Fibroblast of gingiva (primary cell): Measurements from ENCODE around the gene CYP2F1.
"Not testable (repeated sequence)": the region's sequence is repeated elsewhere in the genome, so short reads cannot be mapped to it uniquely, and the experiment has no call there.

Experiments
- DNase-seq: peaks from one replicate; pipeline ENCODE4 v3.0.0-alpha.2; 2011; ENCODE audit warnings: low read depth

Gene CYP2F1

DNA sequence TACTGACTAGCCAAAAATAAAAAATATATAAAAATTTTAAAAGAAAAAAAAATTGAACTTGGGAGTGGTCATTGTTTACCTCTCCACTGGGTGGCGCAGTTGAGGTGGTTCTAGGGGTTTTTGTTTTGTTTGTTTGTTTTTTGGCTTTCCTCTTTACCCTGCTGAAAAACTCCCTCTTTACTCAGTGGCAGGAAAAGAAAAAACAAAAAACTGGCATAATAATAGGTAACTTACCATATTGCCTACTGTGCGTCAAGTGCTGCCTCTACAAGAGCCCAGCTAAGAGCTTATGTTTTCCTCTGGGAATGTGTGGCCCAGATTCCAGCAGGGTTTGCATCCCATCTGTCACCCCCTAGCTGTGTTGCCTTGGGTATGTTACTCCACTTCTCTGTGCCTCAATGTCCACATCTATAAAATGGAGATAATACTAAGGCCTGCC is 12.6 kb downstream of the CYP2F1 start:
- DNase-seq, result not testable (repeated sequence)

DNA sequence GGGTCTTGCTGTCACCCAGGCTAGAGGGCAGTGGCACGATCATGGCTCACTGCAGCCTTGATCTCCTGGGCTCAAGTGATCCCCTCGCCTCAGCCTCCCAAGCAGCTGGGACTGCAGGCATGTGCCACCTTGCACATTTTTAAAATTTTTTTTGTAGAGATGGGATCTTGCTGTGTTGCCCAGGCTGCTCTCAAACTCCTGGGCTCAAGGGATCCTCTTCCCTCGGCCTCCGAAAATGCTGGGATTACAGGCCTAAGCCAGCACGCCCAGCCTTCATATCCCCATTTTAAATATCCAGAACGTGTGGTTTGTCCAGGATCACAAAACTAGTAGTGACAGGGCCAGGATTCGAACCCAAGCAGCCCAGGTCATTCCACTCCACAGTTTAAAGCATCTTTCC is 13.1 kb downstream of the CYP2F1 start:
- not testable (repeated sequence) for DNase-seq

DNA sequence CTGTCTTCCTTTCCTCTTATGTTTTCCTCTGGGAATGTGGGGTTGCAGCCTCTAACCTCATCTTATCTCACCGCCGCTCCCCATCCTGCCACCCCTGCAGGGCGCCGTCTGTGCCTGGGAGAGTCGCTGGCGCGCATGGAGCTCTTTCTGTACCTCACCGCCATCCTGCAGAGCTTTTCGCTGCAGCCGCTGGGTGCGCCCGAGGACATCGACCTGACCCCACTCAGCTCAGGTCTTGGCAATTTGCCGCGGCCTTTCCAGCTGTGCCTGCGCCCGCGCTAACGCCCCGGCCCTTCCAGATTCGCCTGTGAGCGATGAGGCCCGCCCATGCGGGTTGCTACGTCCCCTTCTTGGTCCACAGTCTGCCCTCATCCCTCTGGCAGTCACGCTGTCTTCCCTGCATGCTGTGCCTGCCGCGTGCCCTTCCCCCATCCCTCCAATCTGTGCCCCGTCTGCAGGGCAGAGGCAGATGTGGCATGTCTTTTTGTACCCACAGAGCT is 13.6 kb downstream of the CYP2F1 start:
- peak; percentile 34 for DNase-seq

- DNase-seq, result no peak
Measured at GRCh38 chr19:41128692-41129091, 14.5 kb downstream of the CYP2F1 start.

DNA sequence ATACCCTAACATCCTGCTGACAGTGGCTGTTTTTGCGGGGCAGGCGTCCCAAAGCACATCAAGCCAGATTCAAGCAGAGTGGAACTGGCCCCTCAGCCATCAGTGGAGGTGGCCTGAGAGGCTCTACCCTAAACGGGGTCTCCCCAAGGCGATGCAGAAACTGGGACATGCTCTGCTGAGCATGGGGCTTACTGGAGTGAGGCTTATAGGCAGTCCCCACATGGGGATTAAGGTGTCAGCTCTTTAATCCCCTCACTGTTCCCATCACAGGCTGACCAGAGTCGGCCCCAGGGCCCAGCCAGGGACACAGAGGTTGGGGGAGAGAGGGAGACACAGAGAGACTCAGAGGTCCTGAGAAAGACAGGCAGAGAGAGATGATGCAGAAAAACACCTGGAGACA is 17.0 kb downstream of the CYP2F1 start:
- no peak for DNase-seq

GRCh38 chr19:41133260-41133659 is 19.0 kb downstream of the CYP2F1 start:
- no peak for DNase-seq

DNA sequence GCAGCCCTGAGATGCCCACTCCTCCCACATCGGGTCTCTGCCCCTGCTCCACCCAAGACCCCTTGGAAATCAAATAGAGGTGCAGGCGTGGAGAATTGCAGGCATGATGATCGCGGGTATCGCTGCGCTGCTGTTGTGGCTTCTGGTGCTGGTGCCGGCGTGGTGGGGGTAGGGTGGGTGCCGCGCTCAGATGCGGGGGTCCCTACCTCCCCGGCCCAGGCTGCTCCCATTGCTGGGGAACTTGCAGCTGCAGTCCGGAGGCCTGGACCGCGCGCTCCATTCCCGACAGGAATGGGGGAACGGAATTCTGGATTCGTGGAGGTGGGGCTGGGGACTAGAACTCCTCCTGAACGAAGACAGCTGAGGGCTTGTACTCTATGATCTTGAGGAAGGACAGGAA is 20.4 kb downstream of the CYP2F1 start:
- DNase-seq, result no peak

DNA sequence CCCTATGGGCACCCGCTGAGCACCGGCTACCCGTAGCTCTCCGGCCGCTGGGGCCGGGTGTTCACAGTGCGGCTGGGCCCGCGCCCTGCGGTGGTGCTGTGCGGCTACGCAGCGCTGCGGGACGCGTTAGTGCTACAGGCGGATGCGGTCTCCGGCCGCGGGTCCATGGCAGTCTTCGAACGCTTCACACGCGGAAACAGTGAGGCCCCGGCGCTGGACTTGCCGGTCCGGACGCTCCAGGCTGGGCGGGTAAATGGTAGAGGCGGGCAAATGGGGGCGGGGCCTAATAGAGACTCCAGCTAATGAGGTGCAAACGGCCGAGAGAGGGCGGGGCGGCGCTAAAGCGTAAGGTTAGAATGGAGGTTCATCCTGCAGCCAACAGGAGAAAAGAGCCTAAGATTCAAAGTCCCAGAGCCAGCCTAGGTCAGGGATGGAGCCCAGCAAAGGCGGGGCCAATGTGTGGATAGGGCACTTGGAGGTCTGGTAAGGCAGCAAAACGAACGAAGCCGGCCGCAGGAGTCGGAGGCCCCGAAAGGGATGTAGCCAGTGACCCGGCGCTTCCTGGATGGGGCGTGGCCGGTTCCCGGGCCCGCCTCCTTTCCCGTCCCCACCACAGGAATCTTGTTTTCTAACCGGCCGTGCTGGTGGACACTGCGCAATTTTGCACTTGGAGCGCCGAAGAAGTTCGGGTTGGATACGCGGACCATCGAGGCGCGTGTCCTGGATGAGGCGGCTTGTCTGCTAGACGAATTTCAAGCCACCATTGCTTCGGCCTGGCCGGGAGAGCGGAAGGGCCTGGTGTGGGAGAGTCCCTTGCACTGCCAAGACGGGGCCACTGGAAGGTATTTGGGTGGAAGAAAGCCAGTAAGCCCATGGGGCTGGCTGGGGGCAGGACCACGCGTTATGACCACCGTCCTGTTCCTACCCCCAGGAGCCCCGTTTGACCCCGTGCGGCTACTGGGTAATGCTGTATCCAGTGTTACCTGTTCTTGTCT is 21.5 kb downstream of the CYP2F1 start:
- DNase-seq, result peak; percentile 29

GRCh38 chr19:41136636-41137455 is 22.6 kb downstream of the CYP2F1 start:
- no peak for DNase-seq

- DNase-seq, result peak; percentile 69
Measured at GRCh38 chr19:41144403-41144802, 30.2 kb downstream of the CYP2F1 start.

- no peak for DNase-seq
Measured at GRCh38 chr19:41149831-41150230, 35.6 kb downstream of the CYP2F1 start.

DNA sequence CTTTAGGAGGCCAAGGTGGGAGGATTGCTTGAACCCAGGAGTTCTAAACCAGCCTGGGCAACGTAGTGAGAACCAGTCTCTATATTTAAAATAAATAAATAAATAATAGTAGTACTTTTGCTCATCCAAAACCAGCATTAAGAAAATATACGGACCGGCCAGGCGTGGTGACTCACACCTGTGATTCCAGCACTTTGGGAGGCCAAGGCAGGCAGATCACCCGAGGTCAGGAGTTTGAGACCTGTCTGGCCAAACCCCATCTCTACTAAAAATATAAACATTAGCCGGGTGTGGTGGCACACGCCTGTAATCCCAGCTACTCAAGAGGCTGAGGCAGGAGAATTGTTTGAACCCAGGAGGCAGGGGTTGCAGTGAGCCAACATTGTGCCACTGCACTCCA is 36.8 kb downstream of the CYP2F1 start:
- not testable (repeated sequence) for DNase-seq

DNA sequence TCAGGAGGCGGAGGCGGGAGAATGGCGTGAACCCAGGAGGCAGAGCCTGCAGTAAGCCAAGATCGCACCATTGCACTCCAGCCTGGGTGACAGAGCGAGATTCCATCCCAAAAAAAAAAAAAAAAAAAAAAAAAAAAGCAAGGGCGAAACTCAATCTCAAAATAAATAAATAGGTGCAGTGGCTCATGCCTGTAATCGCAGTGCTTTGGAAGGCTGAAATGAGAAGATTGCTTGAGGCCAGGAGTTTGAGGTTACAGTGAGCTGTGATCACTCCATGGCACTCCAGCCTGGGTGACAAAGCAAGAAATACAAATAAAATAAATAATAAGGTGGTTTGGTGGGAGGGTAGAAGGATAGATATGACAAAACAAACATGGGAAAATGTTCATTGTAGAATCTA is 39.8 kb downstream of the CYP2F1 start:
- no peak for DNase-seq

GRCh38 chr19:41156207-41156606 is 42.0 kb downstream of the CYP2F1 start:
- no peak for DNase-seq

DNA sequence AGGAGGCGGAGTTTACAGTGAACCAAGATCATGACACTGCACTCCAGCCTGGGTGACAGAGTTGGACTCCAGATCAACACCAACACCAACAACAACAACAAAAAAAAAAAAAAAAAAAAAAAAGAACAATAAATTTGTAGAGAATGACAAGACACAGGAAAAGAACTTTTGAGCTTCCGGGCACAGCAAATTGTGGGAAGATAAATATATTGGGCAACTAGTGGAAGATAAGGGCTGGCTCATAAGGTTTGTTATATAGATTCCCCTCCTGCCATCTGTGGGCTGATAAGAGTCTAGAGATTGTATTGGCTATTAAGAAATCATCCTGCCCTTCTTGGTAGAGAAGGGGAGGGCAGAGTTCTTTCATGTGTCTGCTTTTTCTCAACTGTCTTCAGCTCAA is 45.6 kb downstream of the CYP2F1 start:
- no peak for DNase-seq

GRCh38 chr19:41161903-41162302 is 47.7 kb downstream of the CYP2F1 start:
- DNase-seq, result no peak

DNA sequence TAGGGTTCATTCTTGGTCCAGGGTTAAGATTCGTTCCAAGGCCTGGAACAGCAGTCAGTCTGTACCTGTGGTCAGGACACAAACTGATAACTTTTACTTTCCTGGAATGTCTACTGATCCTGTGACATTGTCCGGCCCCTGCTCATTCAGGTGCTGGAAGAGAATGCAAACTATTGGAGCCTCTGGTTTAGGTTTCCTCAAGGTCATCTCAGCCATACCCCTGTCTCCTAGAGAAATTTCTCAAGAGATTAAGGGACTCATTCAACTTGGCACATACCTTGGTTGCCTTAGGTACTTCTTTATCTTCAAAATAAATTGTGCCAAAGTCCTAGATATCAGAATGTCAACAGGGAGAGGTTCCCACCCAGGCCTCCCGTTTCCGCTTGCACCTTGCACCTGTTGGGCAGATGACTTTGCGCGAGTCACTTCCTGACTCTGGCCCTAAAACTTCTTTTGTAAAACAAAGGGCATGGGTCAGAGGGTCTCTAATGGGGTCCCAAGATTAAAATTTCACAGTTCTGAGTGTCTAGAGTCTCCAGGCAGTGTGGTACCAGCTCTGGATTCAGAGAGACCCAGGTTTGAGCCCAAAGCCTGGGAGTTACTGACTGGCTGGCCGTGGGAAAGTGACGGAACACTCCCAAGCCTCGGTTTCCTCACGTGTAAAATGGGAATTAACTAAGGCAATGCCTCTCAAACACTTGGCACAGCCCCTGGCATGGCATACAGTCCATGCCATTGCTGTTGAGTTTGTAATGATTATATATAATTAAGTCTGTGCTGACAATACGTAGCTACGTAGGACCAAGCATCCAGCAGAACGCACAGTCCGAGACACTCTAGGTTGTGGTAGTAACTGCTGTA is 52.9 kb downstream of the CYP2F1 start:
- DNase-seq, result no peak

- DNase-seq, result no peak
Measured at GRCh38 chr19:41172297-41173164, 58.3 kb downstream of the CYP2F1 start.

DNA sequence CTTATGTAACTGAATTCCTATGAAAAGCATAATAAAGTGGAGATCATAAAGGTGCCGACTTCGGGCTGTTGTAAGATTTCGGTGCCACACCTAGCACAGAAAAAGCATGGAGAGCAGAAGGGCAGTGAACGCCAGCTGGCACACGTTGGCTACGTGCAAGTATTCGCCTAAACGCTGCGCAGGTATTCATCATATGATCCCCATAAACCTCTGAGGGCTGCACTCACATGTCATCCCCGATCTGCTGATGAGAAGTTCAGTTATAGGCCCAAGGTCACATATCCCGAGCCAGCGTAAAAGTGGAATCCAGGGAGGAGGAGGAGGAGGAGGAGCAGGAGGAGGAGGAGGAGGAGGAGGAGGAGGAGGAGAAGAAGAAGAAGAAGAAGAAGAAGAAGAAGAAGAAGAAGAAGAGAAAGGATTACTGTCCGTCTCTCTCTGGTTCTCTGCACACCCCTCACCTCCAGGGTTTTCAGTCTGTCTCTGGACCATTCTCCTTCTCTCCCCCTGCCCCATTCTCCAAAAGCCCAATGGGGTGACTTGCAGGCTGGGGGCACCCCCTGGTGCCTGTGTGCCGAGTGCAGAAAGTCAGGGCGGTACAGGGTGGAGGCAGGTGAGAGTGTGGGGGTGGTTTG is 60.2 kb downstream of the CYP2F1 start:
- DNase-seq, result no peak
